ENCODE data around the gene PLEKHG4. TPM values are rescaled to one million over a fixed set of nuclear protein-coding genes. Genes with fewer than 3 reads are reported as not detected.

Gene PLEKHG4
- total and polyA plus RNA-seq, 9 of the 15 experiments (the other 6 are each of a cell fraction or from before 2014, with no cell fraction given) = 3.7 to 36.8 (median 17.9) TPM

GRCh38 chr16:67248401-67249177 is 30.7 kb upstream of the PLEKHG4 start, which contains the start of gene SLC9A5 (continued):
- TF ChIP-seq ZBTB9 (CRISPR knock-in tag; IDR thresholded peaks at IDR 0.05) = peak; percentile 57; the same call in 1 of the 2 replicates
- peak; percentile 90 to 92 for TF ChIP-seq NRF1 (conservative IDR thresholded peaks at IDR 0.05 in 1 of 2, IDR thresholded peaks at IDR 0.05 in 1 of 2)
- TF ChIP-seq GTF2F1 (IDR thresholded peaks at IDR 0.05; ENCODE audit: low read depth, low read length) = 0 out of 2 replicates have a peak, but pooled peaks have one; percentile 22
- TF ChIP-seq SMAD4 (CRISPR knock-in tag; conservative IDR thresholded peaks at IDR 0.05) = peak; percentile 68
- no peak for TF ChIP-seq HLTF (IDR thresholded peaks at IDR 0.05)
- TF ChIP-seq GATAD2B (IDR thresholded peaks at IDR 0.05; ENCODE audit: borderline replicate concordance) = peak; percentile 65; the same call in 1 of the 2 replicates
- no peak for TF ChIP-seq XRCC3 (IDR thresholded peaks at IDR 0.05)
- TF ChIP-seq CBX1 (IDR thresholded peaks at IDR 0.05; ENCODE audit: low read depth) = 0 out of 2 replicates have a peak, but pooled peaks have one; percentile 13
- TF ChIP-seq RBFOX2 (IDR thresholded peaks at IDR 0.05; ENCODE audit: low read depth, low read length) = peak; percentile 66
- TF ChIP-seq MGA (IDR thresholded peaks at IDR 0.05) = peak; percentile 89
- TF ChIP-seq CXXC5 (CRISPR knock-in tag; IDR thresholded peaks at IDR 0.05) = peak; percentile 82
- 0 out of 4 replicates have a peak, but pooled peaks of 1 of the 2 experiments have one; percentile 3 for TF ChIP-seq RAD21 (CRISPR knock-in tag; conservative IDR thresholded peaks at IDR 0.05 in 1 of 2, IDR thresholded peaks at IDR 0.05 in 1 of 2)
- TF ChIP-seq EGR1 (conservative IDR thresholded peaks at IDR 0.05) = peak; percentile 50
- no peak for TF ChIP-seq ZNF766 (CRISPR knock-in tag; conservative IDR thresholded peaks at IDR 0.05)
